ENCODE measurements around the gene GNG7. TPM values are rescaled to one million over a fixed set of nuclear protein-coding genes. Genes with fewer than 3 reads are reported as not detected.

The GNG7 gene
- total RNA-seq, 2 experiments from 2014 or later: 1.1 to 1.2 TPM

GRCh38 chr19:2722541-2723344 is 20.2 kb upstream of the GNG7 start:
- no peak overlapping the region for H3K4me3 Mint-ChIP-seq
- H3K4me1 Mint-ChIP-seq: peaks cover 3% of the 10 kb centered on the region
- H3K9me3 Mint-ChIP-seq: no peaks in the 10 kb centered on the region
- no peak overlapping the region for H3K27ac Mint-ChIP-seq
- no peak for DNase-seq
- no peaks in the 10 kb centered on the region for H3K36me3 Mint-ChIP-seq (ENCODE audit: low read depth)
- H3K27me3 Mint-ChIP-seq: peaks cover 25% of the 10 kb centered on the region
- CTCF ChIA-PET: interaction anchor here (0.6 to 1.2 kb wide), 2 partner anchors 27 to 1027 kb away, joined by 3 read pairs; no protein-coding TSS in a partner anchor
- POLR2A ChIA-PET: no interaction called here

GRCh38 chr19:2721570-2722540 is 19.4 kb upstream of the GNG7 start:
- no peaks in the 10 kb centered on the region for H3K9me3 Mint-ChIP-seq
- peak overlapping the region; percentile 22 for H3K4me3 Mint-ChIP-seq
- POLR2A ChIA-PET: no interaction called here
- H3K27ac Mint-ChIP-seq: no peak overlapping the region
- CTCF ChIA-PET: no interaction called here
- no peaks in the 10 kb centered on the region for H3K36me3 Mint-ChIP-seq (ENCODE audit: low read depth)
- peaks cover 23% of the 10 kb centered on the region for H3K27me3 Mint-ChIP-seq
- peaks cover 3% of the 10 kb centered on the region for H3K4me1 Mint-ChIP-seq
- DNase-seq: no peak

DNA sequence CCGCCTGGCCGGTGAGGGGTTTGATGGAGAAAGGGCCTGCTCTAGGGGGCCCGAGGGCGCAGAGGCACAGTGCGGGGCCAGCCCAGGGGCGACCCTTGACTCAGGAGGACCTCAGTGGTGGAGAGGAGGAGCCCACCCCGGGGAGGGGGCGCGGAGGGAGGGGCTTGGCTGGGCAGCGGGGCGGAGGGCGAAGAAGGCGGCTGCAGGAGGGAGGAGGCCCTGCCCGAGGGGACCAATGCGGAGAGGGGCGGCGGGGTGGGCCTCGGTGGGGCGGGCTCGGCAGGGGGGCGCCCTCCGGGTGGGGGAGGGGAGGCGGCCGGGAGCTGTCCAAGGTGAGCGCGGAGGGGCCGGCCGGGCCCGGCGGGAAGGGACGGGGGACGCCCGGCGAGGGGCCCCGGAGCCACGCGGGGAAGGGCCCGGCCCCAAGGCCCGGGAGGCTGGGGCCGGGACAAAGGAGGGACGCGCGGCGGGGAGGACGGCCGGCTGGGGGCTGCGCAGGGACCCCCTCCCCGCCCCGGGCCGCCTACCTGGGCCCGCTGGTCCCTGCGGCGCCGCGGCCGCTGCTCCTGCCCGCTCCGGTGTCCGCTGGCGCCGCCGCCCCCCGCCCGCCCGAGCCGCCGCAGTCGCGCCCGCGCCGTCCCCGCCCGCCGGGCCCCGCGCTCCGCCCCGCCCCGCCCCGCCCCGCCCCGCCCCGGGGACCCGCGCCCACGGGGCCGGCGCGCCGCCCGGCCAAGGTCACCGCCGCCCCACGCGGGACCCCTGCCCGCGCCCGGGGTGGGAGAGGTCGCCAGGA is 18.5 kb upstream of the GNG7 start, which contains the start of gene DIRAS1:
Gene DIRAS1 (minus strand): TSS at position 596 of the 793 bp plus-strand sequence. CDS start 3,566 bp downstream, outside the sequence.
- Mint-ChIP-seq H3K36me3 (ENCODE audit: low read depth) (no peaks in the 10 kb centered on the region), H3K27me3 (peaks cover 20% of the 10 kb centered on the region), H3K27ac (no peak within 1 kb of the TSS), H3K9me3 (no peaks in the 10 kb centered on the region), H3K4me3 (peak within 1 kb of the TSS; percentile 22), H3K4me1 (peaks cover 3% of the 10 kb centered on the region)
- POLR2A ChIA-PET: no interaction called here
- no peak for DNase-seq
- CTCF ChIA-PET: interaction anchor here (1.0 kb wide), 1 partner anchor 68 kb away, joined by 3 read pairs; no protein-coding TSS in a partner anchor

DNA sequence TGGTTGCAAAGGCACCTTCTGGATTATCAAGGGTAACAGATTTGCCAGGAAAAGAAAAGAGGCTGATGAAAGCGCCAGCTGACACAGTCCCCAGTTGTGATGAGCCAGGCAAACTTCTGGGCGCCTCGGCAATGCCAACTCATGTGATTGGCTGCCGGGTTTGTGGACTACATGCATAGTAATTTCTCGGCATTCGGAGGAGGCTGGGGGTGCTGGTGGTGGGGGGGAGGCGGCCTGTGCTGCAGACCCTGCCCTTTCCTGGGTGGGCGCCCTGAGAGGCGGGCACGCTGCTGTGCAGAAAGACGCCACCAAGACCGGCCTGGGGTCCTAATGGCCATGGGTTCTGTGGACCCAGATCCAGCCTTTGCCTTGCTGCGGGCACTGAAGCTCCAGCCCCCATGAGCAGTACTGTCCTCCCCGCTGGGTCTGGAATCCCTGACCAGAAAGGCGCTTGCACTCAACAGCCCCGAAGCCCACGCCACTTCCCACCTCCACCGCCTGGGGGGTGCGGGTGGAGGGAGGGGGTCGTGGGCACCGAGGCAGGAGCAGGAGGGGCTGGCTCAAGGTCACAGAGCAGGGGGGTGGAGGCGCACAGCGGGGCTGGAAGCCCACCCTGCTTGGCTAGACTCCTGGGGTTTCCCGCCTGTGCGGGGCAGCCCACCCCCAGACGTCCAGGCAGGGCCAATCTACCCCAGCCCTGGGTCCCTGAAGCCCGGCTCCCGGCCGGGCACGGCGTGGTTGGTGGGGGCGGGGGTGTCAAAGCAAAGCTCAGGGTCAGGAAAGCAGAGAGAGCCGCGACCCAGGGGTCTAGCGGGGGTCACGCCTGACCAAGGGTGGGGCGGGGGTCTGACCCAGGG is 17.7 kb upstream of the GNG7 start:
- H3K36me3 Mint-ChIP-seq (ENCODE audit: low read depth): no peaks in the 10 kb centered on the region
- no peak overlapping the region for H3K4me3 Mint-ChIP-seq

GRCh38 chr19:2719232-2719735 is 16.8 kb upstream of the GNG7 start:
- ChIA-PET CTCF (no interaction called here), POLR2A (no interaction called here)
- peaks cover 10% of the 10 kb centered on the region for H3K9me3 Mint-ChIP-seq
- no peak overlapping the region for H3K27ac Mint-ChIP-seq
- no peak for DNase-seq
- H3K27me3 Mint-ChIP-seq: peaks cover 19% of the 10 kb centered on the region
- no peaks in the 10 kb centered on the region for H3K36me3 Mint-ChIP-seq (ENCODE audit: low read depth)
- H3K4me1 Mint-ChIP-seq: peaks cover 3% of the 10 kb centered on the region
- no peak overlapping the region for H3K4me3 Mint-ChIP-seq

More for the DNA sequence above, 17.7 kb upstream of the GNG7 start:
- ChIA-PET CTCF (interaction anchor here (1.0 kb wide), 1 partner anchor 67 kb away, joined by 3 read pairs; no protein-coding TSS in a partner anchor), POLR2A (no interaction called here)
- Mint-ChIP-seq H3K4me1 (peaks cover 3% of the 10 kb centered on the region), H3K27me3 (peaks cover 20% of the 10 kb centered on the region), H3K9me3 (peaks cover 8% of the 10 kb centered on the region), H3K27ac (no peak overlapping the region)
- DNase-seq: no peak

- no peak for DNase-seq
- Mint-ChIP-seq H3K27me3 (peaks cover 18% of the 10 kb centered on the region), H3K9me3 (peaks cover 10% of the 10 kb centered on the region), H3K27ac (no peak overlapping the region), H3K36me3 (ENCODE audit: low read depth) (no peaks in the 10 kb centered on the region), H3K4me3 (no peak overlapping the region), H3K4me1 (peaks cover 3% of the 10 kb centered on the region)
- ChIA-PET CTCF (no interaction called here), POLR2A (no interaction called here)
Measured at GRCh38 chr19:2717638-2718541, 15.4 kb upstream of the GNG7 start.

- no peak overlapping the region for H3K27ac Mint-ChIP-seq
Measured at GRCh38 chr19:2716722-2717637, 14.5 kb upstream of the GNG7 start.

GRCh38 chr19:2716275-2716650 is 13.8 kb upstream of the GNG7 start:
- CTCF ChIA-PET: no interaction called here
- H3K27ac Mint-ChIP-seq: no peak overlapping the region
- no peak for DNase-seq
- H3K9me3 Mint-ChIP-seq: peaks cover 10% of the 10 kb centered on the region
- H3K4me1 Mint-ChIP-seq: no peaks in the 10 kb centered on the region
- H3K36me3 Mint-ChIP-seq (ENCODE audit: low read depth): no peaks in the 10 kb centered on the region
- POLR2A ChIA-PET: no interaction called here
- H3K27me3 Mint-ChIP-seq: peaks cover 9% of the 10 kb centered on the region
- H3K4me3 Mint-ChIP-seq: no peak overlapping the region

More at GRCh38 chr19:2716722-2717637, 14.5 kb upstream of the GNG7 start:
- peaks cover 14% of the 10 kb centered on the region for H3K27me3 Mint-ChIP-seq
- H3K9me3 Mint-ChIP-seq: peaks cover 10% of the 10 kb centered on the region
- no peak for DNase-seq
- no peaks in the 10 kb centered on the region for H3K36me3 Mint-ChIP-seq (ENCODE audit: low read depth)
- no peak overlapping the region for H3K4me3 Mint-ChIP-seq
- ChIA-PET POLR2A (no interaction called here), CTCF (no interaction called here)
- peaks cover 3% of the 10 kb centered on the region for H3K4me1 Mint-ChIP-seq

DNA sequence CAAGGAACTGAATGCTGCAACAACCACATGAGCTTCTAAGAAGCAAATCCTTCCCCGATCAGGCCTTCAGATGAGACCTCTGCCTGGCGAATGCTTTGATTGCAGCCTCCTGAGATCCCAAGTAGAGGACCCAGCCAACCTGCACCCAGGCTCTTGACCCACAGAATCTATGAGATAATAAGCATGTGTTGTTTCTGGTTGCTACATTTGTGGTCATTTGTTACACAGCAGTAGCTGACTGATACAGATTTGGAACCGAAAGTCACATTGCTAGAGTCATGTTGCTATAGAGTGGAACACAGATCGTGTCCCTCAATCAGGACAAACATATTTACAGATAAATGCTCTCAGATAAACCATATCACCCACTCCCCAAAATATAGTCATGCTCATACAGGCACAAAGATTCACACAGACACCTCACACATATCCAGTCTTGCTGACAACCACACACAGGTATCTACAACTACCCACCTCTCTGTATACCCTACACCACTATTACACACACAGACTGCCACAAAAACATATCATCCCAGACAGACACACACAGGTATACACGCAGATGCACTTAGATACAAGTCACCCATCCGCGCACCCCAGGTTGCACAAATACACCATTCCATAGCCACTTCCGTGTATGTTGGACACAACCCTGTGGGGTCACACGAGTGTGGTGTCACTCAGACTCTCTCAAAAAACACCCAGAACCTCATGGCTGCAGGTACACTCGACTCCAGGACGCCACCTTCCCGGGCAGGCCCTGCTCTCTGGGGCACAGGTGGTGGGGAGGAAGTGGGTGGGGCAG is 13.2 kb upstream of the GNG7 start:
- peaks cover 10% of the 10 kb centered on the region for H3K9me3 Mint-ChIP-seq
- H3K36me3 Mint-ChIP-seq (ENCODE audit: low read depth): no peaks in the 10 kb centered on the region
- DNase-seq: no peak
- peaks cover 9% of the 10 kb centered on the region for H3K27me3 Mint-ChIP-seq
- CTCF ChIA-PET: no interaction called here
- H3K4me1 Mint-ChIP-seq: no peaks in the 10 kb centered on the region
- no peak overlapping the region for H3K4me3 Mint-ChIP-seq
- H3K27ac Mint-ChIP-seq: no peak overlapping the region
- POLR2A ChIA-PET: no interaction called here

Data from activated CD4-positive, alpha-beta T cell treated with anti-CD3 and anti-CD28 coated beads, Interleukin-2, amount 10 ng/mL, durations not matched to agents 7 days and 5 days (primary cell).